Skeletal muscle tissue (tissue), 4 donors: ENCODE data around the gene NXN. TPM values are rescaled to one million over a fixed set of nuclear protein-coding genes. Genes with fewer than 3 reads are reported as not detected.

Experiments
- H3K27ac ChIP-seq: one replicate; pipeline ENCODE4 v1.7.0; 2013; ENCODE audit warnings: mild to moderate bottlenecking, low read depth, low read length, inconsistent platforms
- H3K27me3 ChIP-seq, 3 donors: one replicate each; pipeline ENCODE4 v1.7.0; 2013; ENCODE audit warnings: low read length in 3 of 3; ENCODE audit not compliant: control insufficient read depth in 3 of 3, insufficient read depth in 3 of 3
- H3K36me3 ChIP-seq, 3 donors: one replicate each; pipeline ENCODE4 v1.7.0; 2013; ENCODE audit warnings: low read length in 3 of 3; ENCODE audit not compliant: control insufficient read depth in 3 of 3, insufficient read depth in 3 of 3
- H3K4me1 ChIP-seq, 3 donors: one replicate each; pipeline ENCODE4 v1.7.0; 2013; ENCODE audit warnings: low read length in 3 of 3, mild to moderate bottlenecking in 3 of 3; ENCODE audit not compliant: control insufficient read depth in 3 of 3, insufficient read depth in 3 of 3
- H3K4me3 ChIP-seq, 3 donors: one replicate each; pipeline ENCODE4 v1.7.0; 2013; ENCODE audit warnings: low read length in 3 of 3
- H3K9ac ChIP-seq, 3 donors: one replicate each; pipeline ENCODE4 v1.7.0; 2013; ENCODE audit warnings: low read length in 3 of 3, mild to moderate bottlenecking in 3 of 3, moderate library complexity in 2 of 3, low read depth in 1 of 3
- H3K9me3 ChIP-seq, 3 donors: one replicate each; pipeline ENCODE4 v1.7.0; 2013; ENCODE audit warnings: low read length in 3 of 3; ENCODE audit not compliant: control insufficient read depth in 3 of 3
- total RNA-seq: library from RNA; depleted of rRNA; stranded (reverse); fragments of >200 nt; gene quantifications from one replicate; pipeline ENCODE4 v1.2.3, GENCODE V29; 2014
- donor health status: Osteomylitis.

NXN gene
- total RNA-seq, 1 donor from 2014 or later = 33.9 TPM

DNA sequence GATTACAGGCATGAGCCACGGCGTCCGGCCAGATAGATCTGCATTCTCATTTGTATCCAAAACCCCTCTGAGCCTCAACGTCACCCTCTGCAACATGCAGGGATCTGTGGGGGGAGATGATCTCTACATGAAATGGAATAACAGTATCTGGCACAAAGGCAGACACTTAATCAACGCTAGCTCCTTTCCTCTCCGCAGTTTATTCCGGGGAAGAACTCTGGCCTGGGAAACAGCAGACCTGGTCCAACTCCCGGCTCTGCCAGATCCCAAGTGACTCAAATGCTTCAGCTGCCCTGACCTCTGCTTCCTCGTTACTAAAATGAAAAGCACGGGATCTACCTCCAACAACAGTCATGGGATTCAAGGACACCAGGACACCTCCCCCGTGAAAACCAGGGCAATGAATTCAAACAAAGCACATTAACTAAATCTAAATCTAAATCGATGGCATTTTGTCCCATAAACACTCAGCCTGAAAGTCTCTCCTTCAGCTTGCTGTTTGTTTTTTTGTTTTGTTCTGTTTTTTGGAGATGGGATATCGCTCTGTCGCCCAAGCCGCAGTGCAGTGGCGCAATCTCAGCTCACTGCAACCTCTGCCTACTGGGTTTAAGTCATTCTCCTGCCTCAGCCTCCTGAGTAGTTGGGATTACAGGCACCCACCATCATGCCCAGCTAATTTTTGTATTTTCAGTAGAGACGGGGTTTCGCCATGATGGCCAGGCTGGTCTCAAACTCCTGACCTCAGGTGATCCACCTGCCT, 78.2 kb downstream of the NXN start:
- Histone ChIP-seq H3K9ac (peak overlapping the region; percentile 3 to 93 (median 89)), H3K9me3 (no peaks in the 10 kb centered on the region), H3K27ac (peak overlapping the region; percentile 99), H3K36me3 (no peaks in the 10 kb centered on the region), H3K4me1 (peaks cover 27 to 30% (median 27%) of the 10 kb centered on the region in 3 donors), H3K27me3 (no peaks in the 10 kb centered on the region), H3K4me3 (peak overlapping the region; percentile 4 to 72 (median 69))

DNA sequence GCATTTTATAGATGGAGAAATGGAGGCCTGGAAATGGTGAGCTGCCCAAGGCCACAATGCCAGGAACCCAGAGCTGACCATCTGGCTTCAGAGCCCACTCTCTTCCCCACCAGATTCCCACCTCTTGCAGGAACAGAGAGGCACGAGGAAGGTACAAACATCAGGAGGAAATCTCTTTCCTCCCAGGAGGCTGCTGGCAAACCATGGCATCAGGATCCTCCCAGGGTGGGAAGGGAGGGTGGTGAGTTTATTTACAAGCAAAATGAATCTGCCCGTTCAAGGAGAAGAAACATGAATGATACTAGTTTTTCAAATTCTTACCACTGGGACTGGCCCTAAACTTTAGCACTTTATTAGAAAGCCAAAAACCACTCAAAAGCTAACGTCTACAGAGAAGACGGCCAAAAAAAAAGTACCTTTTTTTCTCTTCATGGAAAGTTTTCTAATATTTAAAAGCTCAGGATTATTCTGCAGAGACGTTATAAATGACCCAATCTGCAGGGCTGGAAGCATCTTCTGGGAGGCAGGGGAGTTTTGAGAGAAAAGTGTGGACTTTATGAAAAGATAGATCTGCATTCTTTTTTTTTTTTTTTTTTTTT, 79.1 kb downstream of the NXN start:
- Histone ChIP-seq H3K4me3 (no peak overlapping the region), H3K27ac (peak overlapping the region; percentile 99), H3K9ac (peak overlapping the region in 1 of 3 donors; percentile 26), H3K27me3 (no peaks in the 10 kb centered on the region), H3K4me1 (peaks cover 27 to 30% (median 27%) of the 10 kb centered on the region in 3 donors), H3K9me3 (no peaks in the 10 kb centered on the region), H3K36me3 (no peaks in the 10 kb centered on the region)

DNA sequence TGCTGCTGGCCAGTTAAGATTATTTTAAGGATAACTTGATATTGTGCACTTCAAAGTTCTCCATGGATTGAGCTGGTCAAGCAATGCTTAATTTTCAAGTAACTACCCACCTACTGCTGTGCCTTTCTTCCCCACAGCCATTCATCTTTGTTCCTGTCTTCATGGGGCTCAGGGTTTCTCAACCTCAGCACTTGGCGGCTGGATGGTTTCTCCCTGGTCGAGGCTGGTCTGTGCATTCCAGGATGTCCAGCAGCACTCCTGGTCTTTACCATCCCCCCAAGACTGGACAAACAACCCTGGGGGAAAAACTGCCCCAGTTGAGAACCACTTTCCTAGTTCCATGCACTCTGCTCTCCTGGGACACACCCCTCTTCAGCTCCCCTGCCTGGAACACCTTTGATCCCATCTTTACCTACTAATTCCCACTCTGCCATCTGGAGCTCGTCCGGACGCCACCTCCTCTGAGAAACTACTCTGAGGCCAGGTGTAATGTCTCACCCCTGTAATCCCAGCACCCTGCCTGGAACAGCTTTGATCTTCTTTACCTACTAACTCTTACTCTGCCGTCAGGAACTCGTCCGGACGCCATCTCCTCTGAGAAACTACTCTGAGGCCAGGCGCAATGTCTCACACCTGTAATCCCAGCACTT, 81.5 kb downstream of the NXN start:
- Histone ChIP-seq H3K36me3 (no peaks in the 10 kb centered on the region), H3K9me3 (no peaks in the 10 kb centered on the region), H3K27me3 (no peaks in the 10 kb centered on the region), H3K4me3 (no peak overlapping the region), H3K4me1 (peaks cover 30 to 32% (median 32%) of the 10 kb centered on the region in 3 donors), H3K9ac (no peak overlapping the region), H3K27ac (no peak overlapping the region)

DNA sequence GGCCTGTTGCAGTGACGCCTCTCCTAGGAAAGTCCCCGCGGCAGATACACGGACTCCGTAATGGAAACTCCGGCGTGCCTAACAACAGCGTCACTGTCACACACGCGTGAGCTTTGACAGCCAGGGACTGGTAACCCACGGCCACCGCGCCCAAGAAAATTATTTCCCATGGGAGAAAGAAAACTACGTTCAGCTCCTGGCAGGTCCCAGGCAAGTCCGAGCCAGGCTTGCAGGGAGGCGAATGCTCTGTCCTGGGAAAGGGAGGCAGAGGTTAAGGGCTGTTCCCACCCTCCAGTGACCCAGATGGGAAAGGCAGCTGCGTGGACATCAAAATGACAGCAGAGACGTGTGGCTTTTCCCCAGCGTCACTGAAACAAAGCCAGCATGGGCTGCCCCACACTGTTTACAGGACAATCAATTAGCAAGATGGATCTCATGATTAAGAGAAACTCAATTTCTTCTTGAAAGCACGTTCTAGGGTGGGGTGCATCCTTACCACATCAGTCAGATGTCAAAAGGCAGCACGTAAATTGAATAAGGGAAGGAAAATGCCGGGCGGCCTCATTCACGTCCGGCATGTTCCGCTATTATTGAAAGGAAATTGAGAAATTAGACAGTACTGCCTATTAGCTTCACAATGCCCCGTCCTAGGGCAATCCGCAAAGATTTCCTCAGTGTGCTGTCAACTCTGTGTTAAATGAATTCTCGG, 82.5 kb downstream of the NXN start:
- Histone ChIP-seq H3K4me3 (peak overlapping the region; percentile 22 to 65 (median 51)), H3K27ac (peak overlapping the region; percentile 74), H3K9me3 (no peaks in the 10 kb centered on the region), H3K27me3 (no peaks in the 10 kb centered on the region), H3K9ac (peak overlapping the region; percentile 61 to 82 (median 62)), H3K36me3 (no peaks in the 10 kb centered on the region), H3K4me1 (peaks cover 35 to 38% (median 37%) of the 10 kb centered on the region in 3 donors)

DNA sequence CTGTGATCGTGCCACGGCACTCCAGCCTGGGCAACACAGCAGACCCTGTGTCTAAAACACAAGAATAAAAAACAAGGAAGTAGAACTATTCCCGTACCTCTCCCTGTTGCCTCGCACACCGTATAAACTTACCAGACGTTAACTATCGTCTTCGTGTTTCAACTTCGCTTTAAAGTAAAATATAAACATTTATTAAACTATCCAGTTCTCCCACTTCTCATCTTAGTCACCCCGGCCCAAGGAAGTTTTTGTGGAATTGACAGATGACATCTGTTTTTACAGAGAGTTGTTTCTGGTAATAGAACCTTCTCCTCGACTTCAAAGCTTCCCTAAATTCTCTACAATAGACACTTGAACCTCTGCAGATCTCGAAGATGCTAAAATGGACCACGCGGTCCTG, 83.1 kb downstream of the NXN start:
- Histone ChIP-seq H3K9ac (peak overlapping the region in 1 of 3 donors; percentile 82), H3K4me1 (peaks cover 33 to 34% (median 34%) of the 10 kb centered on the region in 3 donors), H3K27ac (peak overlapping the region; percentile 74), H3K27me3 (no peaks in the 10 kb centered on the region), H3K9me3 (no peaks in the 10 kb centered on the region), H3K36me3 (no peaks in the 10 kb centered on the region), H3K4me3 (peak overlapping the region in 1 of 3 donors; percentile 65)

DNA sequence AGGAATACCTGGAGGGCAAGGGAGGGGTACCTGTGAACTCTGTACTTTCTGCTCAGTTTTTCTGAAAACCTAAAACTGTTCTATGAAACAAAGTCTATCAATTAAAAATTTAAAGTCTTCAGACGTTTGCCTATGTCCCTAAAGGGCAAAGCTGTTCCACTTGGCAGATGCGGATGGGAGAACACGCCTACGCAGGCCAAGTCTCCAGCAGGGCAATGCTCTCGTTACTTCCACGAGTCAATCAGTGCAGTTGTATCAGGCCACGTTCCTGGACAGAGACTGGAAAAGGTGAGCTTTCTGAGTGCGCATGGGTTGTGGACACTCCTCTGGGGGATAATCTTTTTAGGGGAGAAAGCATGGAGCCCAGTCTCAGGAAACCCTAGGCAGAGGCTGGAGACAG, 86.6 kb downstream of the NXN start:
- Histone ChIP-seq H3K4me1 (peaks cover 19 to 28% (median 27%) of the 10 kb centered on the region in 3 donors), H3K27ac (no peak overlapping the region)

DNA sequence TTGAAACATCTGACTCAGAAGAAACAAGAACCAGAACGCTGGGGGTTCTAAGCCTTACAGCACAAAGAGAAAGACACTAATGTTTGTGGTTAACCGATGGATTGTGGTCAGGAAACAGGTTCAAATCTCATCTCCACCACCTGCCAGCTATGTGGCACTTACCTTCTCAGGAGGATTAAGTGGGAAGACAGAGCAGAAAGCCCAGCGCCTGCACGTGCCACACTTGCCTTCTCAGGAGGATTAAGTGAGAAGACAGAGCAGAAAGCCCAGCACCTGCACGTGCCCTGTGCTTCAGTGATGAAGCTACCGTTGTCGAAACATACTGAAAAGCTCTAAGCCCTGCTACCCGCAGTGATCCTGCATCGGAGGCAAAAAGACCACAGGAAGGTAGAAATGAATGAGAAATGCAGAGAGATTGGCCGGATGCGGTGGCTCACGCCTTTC, 90.6 kb downstream of the NXN start:
- Histone ChIP-seq H3K27me3 (no peaks in the 10 kb centered on the region), H3K27ac (no peak overlapping the region), H3K9me3 (no peaks in the 10 kb centered on the region)

More for the DNA sequence above, 86.6 kb downstream of the NXN start:
- Histone ChIP-seq H3K9ac (no peak overlapping the region), H3K4me3 (no peak overlapping the region), H3K27me3 (no peaks in the 10 kb centered on the region), H3K36me3 (no peaks in the 10 kb centered on the region), H3K9me3 (no peaks in the 10 kb centered on the region)

DNA sequence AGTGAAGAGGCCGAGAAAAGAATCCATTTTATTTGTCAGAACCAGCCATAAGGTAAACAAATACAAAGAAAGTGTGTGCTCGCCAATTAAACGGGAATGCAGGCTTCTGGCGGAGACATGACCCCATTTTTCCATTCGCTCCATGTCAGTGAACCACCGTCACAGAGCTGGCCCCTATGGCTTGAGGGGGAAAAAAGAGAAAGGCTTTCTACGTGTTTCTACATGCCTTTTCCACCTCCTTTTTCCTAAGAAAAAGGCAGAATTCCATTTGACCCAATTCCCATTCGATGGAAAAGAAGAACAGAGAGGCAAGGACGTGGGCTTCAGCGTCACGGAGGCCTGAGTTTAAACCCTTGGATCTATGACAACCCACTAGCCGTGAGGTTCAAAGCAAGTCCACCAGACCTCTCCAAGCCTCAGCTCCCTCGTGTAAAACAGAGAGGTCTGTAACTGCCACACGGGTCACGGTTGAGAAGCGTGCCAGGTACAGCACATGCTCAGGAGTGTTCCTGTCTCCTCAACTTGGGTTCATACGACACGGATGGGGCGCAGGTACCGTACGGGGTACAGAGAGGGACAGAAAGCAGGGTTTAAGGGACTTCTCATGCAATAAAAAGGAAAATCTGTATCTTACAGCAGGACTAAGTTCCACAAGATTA, 91.9 kb downstream of the NXN start:
- no peak overlapping the region for H3K9ac ChIP-seq
- H3K4me3 ChIP-seq = no peak overlapping the region
- no peaks in the 10 kb centered on the region for H3K36me3 ChIP-seq
- H3K9me3 ChIP-seq = no peaks in the 10 kb centered on the region
- peaks cover 25 to 42% (median 42%) of the 10 kb centered on the region in 3 donors for H3K4me1 ChIP-seq
- no peaks in the 10 kb centered on the region for H3K27me3 ChIP-seq
- H3K27ac ChIP-seq = peak overlapping the region; percentile 81

More for the DNA sequence above, 90.6 kb downstream of the NXN start:
- Histone ChIP-seq H3K4me1 (peaks cover 22 to 39% (median 37%) of the 10 kb centered on the region in 3 donors), H3K4me3 (no peak overlapping the region), H3K9ac (no peak overlapping the region), H3K36me3 (no peaks in the 10 kb centered on the region)

DNA sequence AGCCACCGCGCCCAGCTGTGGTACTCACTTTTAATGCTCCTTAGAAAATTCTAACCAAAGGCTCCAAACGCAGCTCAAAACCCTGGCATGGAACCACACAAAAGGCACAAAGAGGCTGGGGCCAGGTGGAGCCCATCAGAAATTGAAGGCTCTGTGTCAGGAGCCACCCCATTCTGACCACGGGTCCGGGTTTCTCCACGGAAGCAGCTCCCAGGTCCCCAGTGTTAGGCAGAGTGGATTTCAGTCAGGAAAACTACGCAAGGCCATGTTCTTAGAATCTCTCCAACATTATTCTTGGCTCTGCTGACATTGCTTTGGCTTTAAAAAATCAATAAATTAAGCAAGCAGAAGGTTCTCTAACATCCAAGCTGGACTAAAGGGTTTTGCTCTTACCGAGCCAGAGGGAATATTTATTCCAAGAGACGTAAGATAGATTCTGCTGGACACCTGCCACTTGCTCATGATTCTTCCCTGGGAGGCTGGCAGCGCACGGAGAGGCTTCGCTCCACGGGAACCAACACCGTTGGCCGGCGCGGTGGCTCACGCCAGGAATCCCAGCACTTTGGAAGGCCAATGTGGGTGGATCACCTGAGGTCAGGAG, 93.5 kb downstream of the NXN start:
- no peaks in the 10 kb centered on the region for H3K9me3 ChIP-seq
- peak overlapping the region; percentile 81 for H3K27ac ChIP-seq
- H3K4me1 ChIP-seq = peaks cover 29 to 45% (median 39%) of the 10 kb centered on the region in 3 donors
- H3K9ac ChIP-seq = peak overlapping the region; percentile 30 to 76 (median 38)
- no peak overlapping the region for H3K4me3 ChIP-seq
- H3K27me3 ChIP-seq = no peaks in the 10 kb centered on the region
- no peaks in the 10 kb centered on the region for H3K36me3 ChIP-seq
